Sigmoid colon (tissue), 4 donors: ENCODE measurements around the gene DNAJC17.

Experiments used
- CTCF ChIP-seq, 4 experiments: fragments of 450-650 bp in 3 of 4; fragments of 200-600 bp in 1 of 4; IDR thresholded peaks; one replicate each; pipeline ENCODE4 v1.5.1; 2016 to 2019; ENCODE audit warnings: antibody characterized with exemption in 4 of 4, mild to moderate bottlenecking in 3 of 4, moderate library complexity in 2 of 4
- EP300 ChIP-seq, 4 donors: sonication (generic); formaldehyde crosslinking; IDR thresholded peaks; one replicate each; pipeline ENCODE4 v1.6.1; 2017; ENCODE audit warnings: antibody characterized with exemption in 4 of 4
- POLR2A ChIP-seq, 2 donors: fragments of 450-650 bp; IDR thresholded peaks; one replicate each; pipeline ENCODE4 v1.6.1; 2016; ENCODE audit warnings: antibody characterized with exemption in 2 of 2, mild to moderate bottlenecking in 2 of 2, moderate library complexity in 2 of 2
- POLR2AphosphoS5 ChIP-seq, 4 donors: sonication (generic); formaldehyde crosslinking; IDR thresholded peaks; one replicate each; pipeline ENCODE4 v1.6.1; 2017; ENCODE audit warnings: antibody characterized with exemption in 4 of 4

- TF ChIP-seq CTCF (IDR thresholded peaks at IDR 0.05) (no peak), POLR2AphosphoS5 (IDR thresholded peaks at IDR 0.05) (no peak), POLR2A (IDR thresholded peaks at IDR 0.05) (no peak), EP300 (IDR thresholded peaks at IDR 0.05) (no peak)
Measured at GRCh38 chr15:40850576-40851112, 43.4 kb upstream of the DNAJC17 start.
